CD4-positive, alpha-beta T cell (primary cell): ENCODE results near the gene ADRB2. TPM values are rescaled to one million over a fixed set of nuclear protein-coding genes. Genes with fewer than 3 reads are reported as not detected.

Experiments used
- ATAC-seq: fragments of 200-7000 bp; cut with Tn5 transposase; one replicate; pipeline ENCODE4 v1.10.0; 2022; ENCODE audit warnings: mild to moderate bottlenecking; ENCODE audit not compliant: poor library complexity
- CTCF ChIA-PET: fragments of 350-600 bp; sonication (Branson Sonifier 250); formaldehyde crosslinking; loops from one replicate; lab custom pipeline; 2021; ENCODE audit warnings: antibody characterized with exemption, inconsistent platforms; lab: Charles Lee
- POLR2A ChIA-PET: fragments of 350-600 bp; sonication (Branson Sonifier 250); formaldehyde crosslinking; loops from one replicate; lab custom pipeline; 2021; ENCODE audit warnings: antibody characterized with exemption, inconsistent platforms; lab: Charles Lee
- DNase-seq, 14 experiments: peaks; one replicate each; pipeline ENCODE4 v3.0.0-alpha.2; 2013 to 2020; ENCODE audit warnings: mixed read lengths in 2 of 14
- H3K27ac ChIP-seq, 2 donors: one replicate each; pipeline versions ENCODE4 v1.5.1 to v1.7.0; 2013; ENCODE audit warnings: low read length in 2 of 2, low read depth in 1 of 2, mild to moderate bottlenecking in 1 of 2
- H3K27me3 ChIP-seq, 2 experiments: 1 replicate in 1 of 2; 2 replicates in 1 of 2; pipeline versions ENCODE4 v1.6.1 to v1.7.0; 2013; ENCODE audit warnings: low read length in 2 of 2, control low read depth in 1 of 2, mild to moderate bottlenecking in 1 of 2, moderate library complexity in 1 of 2; ENCODE audit not compliant: insufficient read depth in 2 of 2, control insufficient read depth in 1 of 2
- H3K36me3 ChIP-seq: one replicate; pipeline ENCODE4 v1.6.1; 2013; ENCODE audit warnings: low read length, control low read depth; ENCODE audit not compliant: insufficient read depth
- H3K4me1 ChIP-seq: one replicate; pipeline ENCODE4 v1.6.1; 2013; ENCODE audit warnings: low read length, control low read depth; ENCODE audit not compliant: insufficient read depth
- H3K4me3 ChIP-seq: one replicate; pipeline ENCODE4 v1.5.1; 2013; ENCODE audit warnings: mild to moderate bottlenecking, low read length, moderate library complexity
- H3K9me3 ChIP-seq, 2 experiments: 1 replicate in 1 of 2; 2 replicates in 1 of 2; pipeline versions ENCODE4 v1.6.1 to v1.7.0; 2013; ENCODE audit warnings: low read length in 2 of 2, mild to moderate bottlenecking in 2 of 2, control low read depth in 1 of 2, moderate library complexity in 1 of 2; ENCODE audit not compliant: control insufficient read depth in 1 of 2, insufficient read depth in 1 of 2
- H3K27ac Mint-ChIP-seq: one replicate; pipeline ENCODE4 v1.8.0; 2020; ENCODE audit warnings: mixed read lengths
- H3K27me3 Mint-ChIP-seq: one replicate; pipeline ENCODE4 v1.8.0; 2021; ENCODE audit warnings: mixed read lengths
- H3K36me3 Mint-ChIP-seq: one replicate; pipeline ENCODE4 v1.8.0; 2021; ENCODE audit warnings: low read depth, mixed read lengths
- H3K4me1 Mint-ChIP-seq: one replicate; pipeline ENCODE4 v1.8.0; 2021; ENCODE audit warnings: low read depth, mixed read lengths
- H3K4me3 Mint-ChIP-seq: one replicate; pipeline ENCODE4 v1.8.0; 2020; ENCODE audit warnings: mild to moderate bottlenecking, mixed read lengths
- H3K9me3 Mint-ChIP-seq: one replicate; pipeline ENCODE4 v1.8.0; 2020; ENCODE audit warnings: mixed read lengths
- CTCF ChIP-seq: fragments of 200-600 bp; IDR thresholded peaks from one replicate; pipeline ENCODE4 v1.8.0; 2022; ENCODE audit warnings: antibody characterized with exemption, mild to moderate bottlenecking
- intact Hi-C, 2 experiments: fragments of 100-400 bp; cut with DNase I in 1 of 2; cut with micrococcal nuclease in 1 of 2; formaldehyde crosslinking; loops; one replicate each; pipeline versions ENCODE4 v1.15.1 to v1.9.0; 2023 to 2025; cut with DNase I, micrococcal nuclease
- total RNA-seq, 174 experiments: library from RNA in 2 of 174; stranded (reverse) in 2 of 174; gene quantifications; one replicate each; pipeline ENCODE4 v1.2.3 and lab custom pipeline; 2021 to 2026

The ADRB2 gene
- total RNA-seq, 2 experiments from 2014 or later, result 1.2 to 1.6 TPM

- peaks cover 5% of the 10 kb centered on the region for H3K36me3 Mint-ChIP-seq
- peaks cover 27% of the 10 kb centered on the region for H3K4me1 ChIP-seq
Observed at GRCh38 chr5:148808864-148809642, 17.4 kb upstream of the ADRB2 start.

GRCh38 chr5:148809781-148810524 is 16.5 kb upstream of the ADRB2 start:
- TF ChIP-seq CTCF, result no peak
- no peaks in the 10 kb centered on the region for H3K27me3 ChIP-seq
- peaks cover 27% of the 10 kb centered on the region for H3K4me1 ChIP-seq
- Mint-ChIP-seq H3K27me3 (no peaks in the 10 kb centered on the region), H3K4me3 (peak overlapping the region; percentile 91), H3K9me3 (no peaks in the 10 kb centered on the region), H3K36me3 (peaks cover 5% of the 10 kb centered on the region), H3K4me1 (peaks cover 47% of the 10 kb centered on the region), H3K27ac (peak overlapping the region; percentile 75)
- H3K9me3 ChIP-seq, result no peaks in the 10 kb centered on the region
- H3K4me3 ChIP-seq, result peak overlapping the region; percentile 52
- DNase-seq (no peak), ATAC-seq (no peak)
- H3K36me3 ChIP-seq, result no peaks in the 10 kb centered on the region
- ChIA-PET POLR2A (no interaction called here), CTCF (interaction anchor here (1.1 to 2.3 kb wide), 2 partner anchors 11 to 226 kb away, joined by 3 to 7 read pairs; no protein-coding TSS in a partner anchor)
- peak overlapping the region; percentile 32 to 42 for H3K27ac ChIP-seq
- intact Hi-C loops, result loop anchor here in 1 of 2 experiments (10.0 kb wide), 1 partner anchor 545 kb away; the partner anchor contains the start of gene PCYOX1L

More at GRCh38 chr5:148808864-148809642, 17.4 kb upstream of the ADRB2 start:
- no peaks in the 10 kb centered on the region for H3K36me3 ChIP-seq
- Mint-ChIP-seq H3K9me3 (no peaks in the 10 kb centered on the region), H3K27me3 (no peaks in the 10 kb centered on the region), H3K4me3 (peak overlapping the region; percentile 91), H3K27ac (peak overlapping the region; percentile 75), H3K4me1 (peaks cover 47% of the 10 kb centered on the region)
- peak in 7 of 14 experiments; percentile 11 to 75 (median 60) for DNase-seq
- ChIA-PET POLR2A (no interaction called here), CTCF (no interaction called here)
- no peaks in the 10 kb centered on the region for H3K9me3 ChIP-seq
- peak overlapping the region; percentile 32 to 42 for H3K27ac ChIP-seq
- peaks cover 0 to 5% of the 10 kb centered on the region in 2 experiments for H3K27me3 ChIP-seq
- H3K4me3 ChIP-seq, result peak overlapping the region; percentile 52
- intact Hi-C loops, result no loop called here
- no peak for TF ChIP-seq CTCF
- peak; percentile 79 for ATAC-seq

GRCh38 chr5:148810823-148811222 is 15.6 kb upstream of the ADRB2 start:
- POLR2A ChIA-PET, result interaction anchor here (0.6 to 1.2 kb wide), 2 partner anchors 42 to 49 kb away, joined by 3 to 5 read pairs; no protein-coding TSS in a partner anchor
- Histone ChIP-seq H3K27ac (no peak overlapping the region), H3K4me3 (no peak overlapping the region), H3K9me3 (no peaks in the 10 kb centered on the region), H3K27me3 (no peaks in the 10 kb centered on the region), H3K36me3 (no peaks in the 10 kb centered on the region), H3K4me1 (peaks cover 27% of the 10 kb centered on the region)
- peaks cover 47% of the 10 kb centered on the region for H3K4me1 Mint-ChIP-seq
- no peaks in the 10 kb centered on the region for H3K27me3 Mint-ChIP-seq
- no peak for DNase-seq
- intact Hi-C loops, result loop anchor here in 1 of 2 experiments (10.0 kb wide), 1 partner anchor 544 kb away; the partner anchor contains the start of gene PCYOX1L
- ATAC-seq, result no peak
- peaks cover 5% of the 10 kb centered on the region for H3K36me3 Mint-ChIP-seq
- H3K4me3 Mint-ChIP-seq, result peak overlapping the region; percentile 80
- CTCF ChIA-PET, result interaction anchor here (1.1 to 2.3 kb wide), 2 partner anchors 10 to 225 kb away, joined by 3 to 7 read pairs; no protein-coding TSS in a partner anchor
- peak overlapping the region; percentile 75 for H3K27ac Mint-ChIP-seq
- no peaks in the 10 kb centered on the region for H3K9me3 Mint-ChIP-seq
- TF ChIP-seq CTCF, result no peak
